GM21786 (cell line): ENCODE data around the gene SYT3.
"Not testable (repeated sequence)": the region's sequence is repeated elsewhere in the genome, so short reads cannot be mapped to it uniquely, and the experiment has no call there.

Source experiments
- ATAC-seq: cut with Tn5 transposase; IDR thresholded peaks from one replicate; pipeline ENCODE4 v1.9.1; 2021; ENCODE audit not compliant: unreplicated experiment

Gene SYT3

GRCh38 chr19:50636317-50637085, 3.2 kb downstream of the SYT3 start:
- ATAC-seq, result no peak

GRCh38 chr19:50633973-50634372, 5.7 kb downstream of the SYT3 start:
- no peak for ATAC-seq

GRCh38 chr19:50633359-50633758, 6.3 kb downstream of the SYT3 start:
- no peak for ATAC-seq

- ATAC-seq, result no peak
These were observed 7.4 kb downstream of the SYT3 start for GRCh38 chr19:50632151-50632835.

- no peak for ATAC-seq
These were observed 9.9 kb downstream of the SYT3 start for GRCh38 chr19:50629801-50630200.

GRCh38 chr19:50629194-50629593, 10.5 kb downstream of the SYT3 start:
- no peak for ATAC-seq

- no peak for ATAC-seq
These were observed 11.1 kb downstream of the SYT3 start for GRCh38 chr19:50628551-50628950.

GRCh38 chr19:50628146-50628545, 11.5 kb downstream of the SYT3 start:
- no peak for ATAC-seq

GRCh38 chr19:50626795-50627194, 12.9 kb downstream of the SYT3 start:
- ATAC-seq, result no peak

GRCh38 chr19:50626011-50626410, 13.7 kb downstream of the SYT3 start:
- ATAC-seq, result no peak

GRCh38 chr19:50624949-50625600, 14.6 kb downstream of the SYT3 start:
- no peak for ATAC-seq

- not testable (repeated sequence) for ATAC-seq
These were observed 19.2 kb downstream of the SYT3 start for GRCh38 chr19:50620394-50620906.

GRCh38 chr19:50619184-50619583, 20.5 kb downstream of the SYT3 start:
- ATAC-seq, result not testable (repeated sequence)

GRCh38 chr19:50618379-50618778, 21.3 kb downstream of the SYT3 start:
- ATAC-seq, result not testable (repeated sequence)

GRCh38 chr19:50612504-50613404, 26.9 kb downstream of the SYT3 start:
- not testable (repeated sequence) for ATAC-seq

GRCh38 chr19:50607874-50608785, 31.6 kb downstream of the SYT3 start:
- no peak for ATAC-seq

GRCh38 chr19:50607388-50607787, 32.3 kb downstream of the SYT3 start:
- no peak for ATAC-seq

GRCh38 chr19:50606059-50606836, 33.4 kb downstream of the SYT3 start:
- ATAC-seq, result not testable (repeated sequence)
